GM23338 (cell line): ENCODE results near the gene BATF2. TPM values are rescaled to one million over a fixed set of nuclear protein-coding genes. Genes with fewer than 3 reads are reported as not detected.
A peak's percentile ranks its signal among the peaks of the same experiment; 100 is the strongest.

ENCODE experiments used
- ATAC-seq: fragments of 200-7000 bp; cut with Tn5 transposase; 3 replicates; pipeline ENCODE4 v1.9.1; 2020
- DNase-seq: peaks from one replicate; pipeline ENCODE4 v3.0.0-alpha.2; 2015; ENCODE audit warnings: low spot score
- H2AFZ ChIP-seq: fragments of 200-600 bp; sonication (generic); 2 replicates; pipeline ENCODE4 v1.8.0; 2016; ENCODE audit warnings: antibody characterized with exemption, mild to moderate bottlenecking, moderate library complexity
- H3F3A ChIP-seq: fragments of 200-600 bp; sonication (generic); replicated peaks from 2 replicates; pipeline ENCODE4 v1.8.0; 2017; ENCODE audit warnings: antibody characterized with exemption, mixed run types, low read depth
- H3K27ac ChIP-seq: fragments of 200-600 bp; sonication (generic); 2 replicates; pipeline ENCODE4 v1.6.1; 2016; ENCODE audit warnings: low read depth
- H3K27me3 ChIP-seq: fragments of 200-600 bp; sonication (generic); 2 replicates; pipeline ENCODE4 v1.8.0; 2016; ENCODE audit warnings: mild to moderate bottlenecking, mixed run types, moderate library complexity; ENCODE audit not compliant: insufficient read depth
- H3K36me3 ChIP-seq: fragments of 200-600 bp; sonication (generic); 2 replicates; pipeline ENCODE4 v1.8.0; 2016; ENCODE audit warnings: mild to moderate bottlenecking; ENCODE audit not compliant: insufficient read depth
- H3K4me1 ChIP-seq: fragments of 200-600 bp; sonication (generic); 2 replicates; pipeline ENCODE4 v1.8.0; 2016; ENCODE audit warnings: mild to moderate bottlenecking, moderate library complexity; ENCODE audit not compliant: insufficient read depth
- H3K4me2 ChIP-seq: fragments of 200-600 bp; sonication (generic); 2 replicates; pipeline ENCODE4 v1.7.1; 2017; ENCODE audit warnings: mixed run types
- H3K4me3 ChIP-seq: fragments of 200-600 bp; sonication (generic); 2 replicates; pipeline ENCODE4 v1.6.1; 2016; ENCODE audit warnings: mixed run types
- H3K79me2 ChIP-seq: fragments of 200-600 bp; sonication (generic); replicated peaks from 2 replicates; pipeline ENCODE4 v1.8.0; 2017; ENCODE audit warnings: mild to moderate bottlenecking; ENCODE audit not compliant: insufficient read depth
- H3K9me2 ChIP-seq: fragments of 200-600 bp; sonication (generic); 2 replicates; pipeline ENCODE4 v1.8.0; 2017; ENCODE audit not compliant: insufficient read depth
- H4K20me1 ChIP-seq: fragments of 200-600 bp; sonication (generic); replicated peaks from 2 replicates; pipeline ENCODE4 v1.8.0; 2017; ENCODE audit warnings: mild to moderate bottlenecking; ENCODE audit not compliant: insufficient read depth
- H3K27ac Mint-ChIP-seq: 2 replicates; pipeline ENCODE4 v1.8.0; 2020; ENCODE audit warnings: inconsistent platforms, mild to moderate bottlenecking, moderate library complexity, mixed read lengths
- H3K27me3 Mint-ChIP-seq: 3 replicates; pipeline ENCODE4 v1.8.0; 2022; ENCODE audit warnings: low read depth, mild to moderate bottlenecking, moderate library complexity, mixed read lengths, inconsistent platforms; ENCODE audit not compliant: insufficient read depth, poor library complexity
- H3K36me3 Mint-ChIP-seq: 3 replicates; pipeline ENCODE4 v1.8.0; 2021; ENCODE audit warnings: low read depth, mild to moderate bottlenecking, inconsistent platforms, moderate library complexity, mixed read lengths
- H3K4me1 Mint-ChIP-seq: 3 replicates; pipeline ENCODE4 v1.8.0; 2020; ENCODE audit warnings: mild to moderate bottlenecking, inconsistent platforms, mixed read lengths
- H3K4me3 Mint-ChIP-seq: 3 replicates; pipeline ENCODE4 v1.8.0; 2021; ENCODE audit warnings: moderate library complexity, mild to moderate bottlenecking, inconsistent platforms, mixed read lengths
- H3K9me3 Mint-ChIP-seq: 3 replicates; pipeline ENCODE4 v1.8.0; 2020; ENCODE audit warnings: moderate library complexity, mild to moderate bottlenecking, inconsistent platforms, mixed read lengths
- CREB1 ChIP-seq: fragments of 250-450 bp; sonication (Bioruptor Pico); IDR thresholded peaks from 2 replicates; pipeline ENCODE4 v1.5.0; 2020; ENCODE audit warnings: low read depth, mild to moderate bottlenecking, moderate library complexity
- EZH2 ChIP-seq: fragments of 200-600 bp; sonication (generic); IDR thresholded peaks from one replicate; pipeline ENCODE4 v1.8.0; 2017; ENCODE audit warnings: antibody characterized with exemption, mild to moderate bottlenecking, low read depth; ENCODE audit not compliant: unreplicated experiment
- EZH2phosphoT487 ChIP-seq: fragments of 200-600 bp; sonication (generic); IDR thresholded peaks from one replicate; pipeline ENCODE4 v1.8.1; 2018; ENCODE audit warnings: antibody characterized with exemption; ENCODE audit not compliant: unreplicated experiment
- JUNB ChIP-seq: IDR thresholded peaks from one replicate; pipeline ENCODE4 v1.6.1; 2016; ENCODE audit warnings: antibody characterized with exemption; ENCODE audit not compliant: unreplicated experiment
- NANOG ChIP-seq: IDR thresholded peaks from 2 replicates; pipeline ENCODE4 v1.6.1; 2016; ENCODE audit warnings: antibody characterized with exemption, borderline replicate concordance
- POLR2AphosphoS5 ChIP-seq: IDR thresholded peaks from 2 replicates; pipeline ENCODE4 v1.6.1; 2016; ENCODE audit warnings: antibody characterized with exemption, low read depth
- ZNF114 ChIP-seq: fragments of 250-450 bp; sonication (Bioruptor Pico); IDR thresholded peaks from 2 replicates; pipeline ENCODE4 v1.5.0; 2020; ENCODE audit warnings: mild to moderate bottlenecking, moderate library complexity
- ZNF331 ChIP-seq: fragments of 250-450 bp; sonication (Bioruptor Pico); IDR thresholded peaks from 2 replicates; pipeline ENCODE4 v1.5.0; 2020; ENCODE audit warnings: low read depth, mild to moderate bottlenecking, moderate library complexity
- polyA plus RNA-seq: library from polyadenylated mRNA; unstranded; fragments of >200 nt; fragmentation: Nextera tagmentation; extraction: Ambion mirVana; gene quantifications from 2 replicates; pipeline ENCODE4 v1.2.1, GENCODE V29; 2016
- total RNA-seq: library from RNA; depleted of rRNA; stranded (reverse); fragments of >200 nt; shearing (Covaris generic); gene quantifications from 2 replicates; pipeline ENCODE4 v1.2.3, GENCODE V29; 2014
- TF ChIP-seq, protein P1 (sequence below): IDR thresholded peaks from 2 replicates; pipeline ENCODE4 v1.6.1; 2016; ENCODE audit warnings: antibody characterized with exemption
- TF ChIP-seq, protein P2 (sequence below): fragments of 250-450 bp; sonication (Bioruptor Pico); IDR thresholded peaks from 2 replicates; pipeline ENCODE4 v1.5.0; 2020; ENCODE audit warnings: mild to moderate bottlenecking, moderate library complexity

Gene BATF2
- total and polyA plus RNA-seq, 2 experiments from 2014 or later = 0.53 to 1.6 TPM

DNA sequence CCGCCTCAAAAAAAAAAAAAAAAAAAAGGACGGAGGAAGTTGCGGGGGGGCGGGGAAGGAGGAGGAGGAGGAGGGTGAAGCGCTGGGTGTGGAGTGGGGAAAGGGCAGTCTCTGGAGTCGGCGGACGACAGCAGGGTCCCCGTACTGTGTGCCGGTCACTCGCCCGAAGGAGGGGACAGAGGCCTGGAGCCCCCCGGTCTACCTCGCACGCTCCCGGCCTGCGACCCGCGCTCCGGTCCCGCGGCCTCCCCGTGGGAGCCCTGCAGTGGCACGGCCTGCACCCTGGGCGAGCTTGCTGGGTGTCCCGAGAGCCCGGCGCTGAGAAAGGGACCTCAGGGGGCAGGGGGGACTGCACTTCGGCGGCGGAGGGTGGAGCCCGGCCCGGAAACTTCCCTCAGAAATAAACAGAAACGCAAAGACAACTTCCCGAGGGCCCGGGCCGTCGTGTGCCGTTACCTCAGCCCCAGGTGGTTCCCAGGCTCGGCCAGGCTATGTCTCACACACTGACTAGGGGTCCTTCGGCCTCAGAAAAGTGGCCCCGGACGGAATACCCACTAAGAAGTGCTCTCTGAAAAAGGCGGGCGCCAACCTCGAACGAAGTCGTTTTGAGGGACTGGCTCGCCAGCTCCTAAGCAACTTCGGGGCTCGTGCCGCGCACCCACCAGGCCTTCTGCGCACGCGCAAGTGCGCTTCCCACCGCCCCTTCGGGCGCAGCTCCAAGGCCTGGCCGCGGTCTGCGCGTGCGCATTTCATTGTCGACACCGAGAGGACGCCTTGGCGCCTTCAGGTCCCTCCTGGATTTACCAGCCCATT, 25.1 kb downstream of the BATF2 start, which contains the start of gene MAJIN:
TSS of gene MAJIN (minus strand) at position 688 of the 813 bp plus-strand sequence. CDS start 12,703 bp downstream, outside the sequence.
- H3K36me3 ChIP-seq = no peaks in the 10 kb centered on the region
- no peaks in the 10 kb centered on the region for H3K4me1 ChIP-seq
- peaks cover 26% of the 10 kb centered on the region for H3K27me3 ChIP-seq
- no peaks in the 10 kb centered on the region for H3F3A ChIP-seq
- peak within 1 kb of the TSS; percentile 44; the same call in 1 of the 2 replicates for H3K4me2 ChIP-seq
- H2AFZ ChIP-seq = peak within 1 kb of the TSS; percentile 91
- ATAC-seq (peak; percentile 88), DNase-seq (peak; percentile 97)
- Mint-ChIP-seq H3K27me3 (peaks cover 10% of the 10 kb centered on the region), H3K9me3 (peaks cover 3% of the 10 kb centered on the region; the same call in 1 of the 3 replicates), H3K4me3 (no peak within 1 kb of the TSS), H3K36me3 (no peaks in the 10 kb centered on the region), H3K4me1 (no peaks in the 10 kb centered on the region), H3K27ac (no peak within 1 kb of the TSS)
- H3K9me2 ChIP-seq = no peaks in the 10 kb centered on the region
- no peak within 1 kb of the TSS for H3K27ac ChIP-seq
- H4K20me1 ChIP-seq = no peaks in the 10 kb centered on the region; the same call in 1 of the 2 replicates
- peak within 1 kb of the TSS; percentile 30; the same call in 1 of the 2 replicates for H3K4me3 ChIP-seq
- H3K79me2 ChIP-seq = no peaks in the 10 kb centered on the region
- TF ChIP-seq NANOG (no peak), POLR2AphosphoS5 (peak; percentile 44; the same call in 1 of the 2 replicates), EZH2 (no peak), CREB1 (no peak), ZNF114 (CRISPR knock-in tag) (no peak), EZH2phosphoT487 (no peak)
- TF ChIP-seq, protein P1, sequence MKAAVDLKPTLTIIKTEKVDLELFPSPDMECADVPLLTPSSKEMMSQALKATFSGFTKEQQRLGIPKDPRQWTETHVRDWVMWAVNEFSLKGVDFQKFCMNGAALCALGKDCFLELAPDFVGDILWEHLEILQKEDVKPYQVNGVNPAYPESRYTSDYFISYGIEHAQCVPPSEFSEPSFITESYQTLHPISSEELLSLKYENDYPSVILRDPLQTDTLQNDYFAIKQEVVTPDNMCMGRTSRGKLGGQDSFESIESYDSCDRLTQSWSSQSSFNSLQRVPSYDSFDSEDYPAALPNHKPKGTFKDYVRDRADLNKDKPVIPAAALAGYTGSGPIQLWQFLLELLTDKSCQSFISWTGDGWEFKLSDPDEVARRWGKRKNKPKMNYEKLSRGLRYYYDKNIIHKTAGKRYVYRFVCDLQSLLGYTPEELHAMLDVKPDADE = no peak

DNA sequence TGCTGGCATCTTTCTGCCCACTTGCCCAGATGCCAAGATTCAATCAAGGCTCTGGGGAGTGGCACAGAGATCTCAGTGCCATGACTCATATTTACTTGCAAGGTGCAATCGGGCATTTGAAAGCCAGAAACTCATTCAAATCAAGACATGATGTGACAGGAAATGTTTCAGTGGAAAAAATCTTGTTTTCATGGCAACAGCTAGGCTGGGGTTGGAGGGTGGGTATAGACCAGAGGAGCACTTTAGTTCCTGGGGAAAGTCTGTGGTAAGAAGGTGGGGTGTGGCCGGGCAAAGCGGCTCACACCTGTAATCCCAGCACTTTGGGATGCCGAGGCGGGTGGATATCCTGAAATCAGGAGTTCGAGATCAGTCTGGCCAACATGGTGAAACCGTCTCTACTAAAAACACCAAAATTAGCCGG, 26.0 kb downstream of the BATF2 start:
- Histone ChIP-seq H3K4me1 (no peaks in the 10 kb centered on the region), H3K4me3 (no peak overlapping the region), H3K27ac (no peak overlapping the region), H3K36me3 (no peaks in the 10 kb centered on the region), H3K9me2 (no peaks in the 10 kb centered on the region), H3K79me2 (no peaks in the 10 kb centered on the region), H4K20me1 (no peaks in the 10 kb centered on the region; the same call in 1 of the 2 replicates), H2AFZ (no peak overlapping the region), H3F3A (no peaks in the 10 kb centered on the region), H3K4me2 (no peak overlapping the region), H3K27me3 (peaks cover 26% of the 10 kb centered on the region)
- Mint-ChIP-seq H3K4me3 (no peak overlapping the region), H3K9me3 (peaks cover 3% of the 10 kb centered on the region; the same call in 1 of the 3 replicates), H3K27ac (no peak overlapping the region), H3K4me1 (no peaks in the 10 kb centered on the region), H3K36me3 (no peaks in the 10 kb centered on the region), H3K27me3 (peaks cover 10% of the 10 kb centered on the region)
- DNase-seq (no peak), ATAC-seq (no peak)
- TF ChIP-seq ZNF114 (CRISPR knock-in tag) = no peak
- TF ChIP-seq EZH2phosphoT487 = no peak
- TF ChIP-seq, protein P2, sequence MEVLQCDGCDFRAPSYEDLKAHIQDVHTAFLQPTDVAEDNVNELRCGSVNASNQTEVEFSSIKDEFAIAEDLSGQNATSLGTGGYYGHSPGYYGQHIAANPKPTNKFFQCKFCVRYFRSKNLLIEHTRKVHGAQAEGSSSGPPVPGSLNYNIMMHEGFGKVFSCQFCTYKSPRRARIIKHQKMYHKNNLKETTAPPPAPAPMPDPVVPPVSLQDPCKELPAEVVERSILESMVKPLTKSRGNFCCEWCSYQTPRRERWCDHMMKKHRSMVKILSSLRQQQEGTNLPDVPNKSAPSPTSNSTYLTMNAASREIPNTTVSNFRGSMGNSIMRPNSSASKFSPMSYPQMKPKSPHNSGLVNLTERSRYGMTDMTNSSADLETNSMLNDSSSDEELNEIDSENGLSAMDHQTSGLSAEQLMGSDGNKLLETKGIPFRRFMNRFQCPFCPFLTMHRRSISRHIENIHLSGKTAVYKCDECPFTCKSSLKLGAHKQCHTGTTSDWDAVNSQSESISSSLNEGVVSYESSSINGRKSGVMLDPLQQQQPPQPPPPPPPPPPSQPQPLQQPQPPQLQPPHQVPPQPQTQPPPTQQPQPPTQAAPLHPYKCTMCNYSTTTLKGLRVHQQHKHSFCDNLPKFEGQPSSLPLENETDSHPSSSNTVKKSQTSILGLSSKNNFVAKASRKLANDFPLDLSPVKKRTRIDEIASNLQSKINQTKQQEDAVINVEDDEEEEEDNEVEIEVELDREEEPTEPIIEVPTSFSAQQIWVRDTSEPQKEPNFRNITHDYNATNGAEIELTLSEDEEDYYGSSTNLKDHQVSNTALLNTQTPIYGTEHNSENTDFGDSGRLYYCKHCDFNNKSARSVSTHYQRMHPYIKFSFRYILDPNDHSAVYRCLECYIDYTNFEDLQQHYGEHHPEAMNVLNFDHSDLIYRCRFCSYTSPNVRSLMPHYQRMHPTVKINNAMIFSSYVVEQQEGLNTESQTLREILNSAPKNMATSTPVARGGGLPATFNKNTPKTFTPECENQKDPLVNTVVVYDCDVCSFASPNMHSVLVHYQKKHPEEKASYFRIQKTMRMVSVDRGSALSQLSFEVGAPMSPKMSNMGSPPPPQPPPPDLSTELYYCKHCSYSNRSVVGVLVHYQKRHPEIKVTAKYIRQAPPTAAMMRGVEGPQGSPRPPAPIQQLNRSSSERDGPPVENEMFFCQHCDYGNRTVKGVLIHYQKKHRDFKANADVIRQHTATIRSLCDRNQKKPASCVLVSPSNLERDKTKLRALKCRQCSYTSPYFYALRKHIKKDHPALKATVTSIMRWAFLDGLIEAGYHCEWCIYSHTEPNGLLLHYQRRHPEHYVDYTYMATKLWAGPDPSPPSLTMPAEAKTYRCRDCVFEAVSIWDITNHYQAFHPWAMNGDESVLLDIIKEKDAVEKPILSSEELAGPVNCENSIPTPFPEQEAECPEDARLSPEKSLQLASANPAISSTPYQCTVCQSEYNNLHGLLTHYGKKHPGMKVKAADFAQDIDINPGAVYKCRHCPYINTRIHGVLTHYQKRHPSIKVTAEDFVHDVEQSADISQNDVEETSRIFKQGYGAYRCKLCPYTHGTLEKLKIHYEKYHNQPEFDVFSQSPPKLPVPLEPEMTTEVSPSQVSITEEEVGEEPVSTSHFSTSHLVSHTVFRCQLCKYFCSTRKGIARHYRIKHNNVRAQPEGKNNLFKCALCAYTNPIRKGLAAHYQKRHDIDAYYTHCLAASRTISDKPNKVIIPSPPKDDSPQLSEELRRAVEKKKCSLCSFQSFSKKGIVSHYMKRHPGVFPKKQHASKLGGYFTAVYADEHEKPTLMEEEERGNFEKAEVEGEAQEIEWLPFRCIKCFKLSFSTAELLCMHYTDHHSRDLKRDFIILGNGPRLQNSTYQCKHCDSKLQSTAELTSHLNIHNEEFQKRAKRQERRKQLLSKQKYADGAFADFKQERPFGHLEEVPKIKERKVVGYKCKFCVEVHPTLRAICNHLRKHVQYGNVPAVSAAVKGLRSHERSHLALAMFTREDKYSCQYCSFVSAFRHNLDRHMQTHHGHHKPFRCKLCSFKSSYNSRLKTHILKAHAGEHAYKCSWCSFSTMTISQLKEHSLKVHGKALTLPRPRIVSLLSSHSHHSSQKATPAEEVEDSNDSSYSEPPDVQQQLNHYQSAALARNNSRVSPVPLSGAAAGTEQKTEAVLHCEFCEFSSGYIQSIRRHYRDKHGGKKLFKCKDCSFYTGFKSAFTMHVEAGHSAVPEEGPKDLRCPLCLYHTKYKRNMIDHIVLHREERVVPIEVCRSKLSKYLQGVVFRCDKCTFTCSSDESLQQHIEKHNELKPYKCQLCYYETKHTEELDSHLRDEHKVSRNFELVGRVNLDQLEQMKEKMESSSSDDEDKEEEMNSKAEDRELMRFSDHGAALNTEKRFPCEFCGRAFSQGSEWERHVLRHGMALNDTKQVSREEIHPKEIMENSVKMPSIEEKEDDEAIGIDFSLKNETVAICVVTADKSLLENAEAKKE (CRISPR knock-in tag) = no peak
- no peak for TF ChIP-seq CREB1
- TF ChIP-seq JUNB = no peak
- TF ChIP-seq ZNF331 (CRISPR knock-in tag) = no peak
- TF ChIP-seq POLR2AphosphoS5 = no peak
- no peak for TF ChIP-seq NANOG
